BJ (cell line): Measurements from ENCODE around the gene SH2D7. TPM values are rescaled to one million over a fixed set of nuclear protein-coding genes. Genes with fewer than 3 reads are reported as not detected.

Experiments
- CTCF ChIA-PET: fragments of 350-600 bp; formaldehyde crosslinking; extraction: SDS; loops from one replicate; lab custom pipeline; 2021; ENCODE audit warnings: antibody characterized with exemption, inconsistent platforms; lab: Yijun Ruan, JAX
- POLR2A ChIA-PET: fragments of 300-600 bp; sonication (Branson Sonifier 250); formaldehyde crosslinking; extraction: SDS; loops from one replicate; lab custom pipeline; 2021; ENCODE audit warnings: antibody characterized with exemption; lab: Charles Lee
- DNase-seq: peaks from one replicate; pipeline ENCODE4 v3.0.0-alpha.2; 2011; ENCODE audit warnings: low read depth
- H3K27me3 ChIP-seq: 2 replicates; pipeline ENCODE4 v1.6.0; 2011; ENCODE audit warnings: low read length; ENCODE audit not compliant: control insufficient read depth, insufficient read depth
- H3K36me3 ChIP-seq: 2 replicates; pipeline ENCODE4 v1.5.1; 2011; ENCODE audit warnings: low read length; ENCODE audit not compliant: control insufficient read depth, insufficient read depth
- H3K4me3 ChIP-seq: 2 replicates; pipeline ENCODE4 v1.5.1; 2011; ENCODE audit warnings: low read depth, mild to moderate bottlenecking, control low read depth, low read length
- CTCF ChIP-seq: IDR thresholded peaks from 2 replicates; pipeline ENCODE4 v1.5.1; 2011; ENCODE audit warnings: low read depth, mild to moderate bottlenecking, control low read depth, inconsistent platforms, low read length, moderate library complexity; ENCODE audit not compliant: insufficient read depth
- polyA plus RNA-seq: library from polyadenylated mRNA; depleted of rRNA; stranded (reverse); fragments of >200 nt; gene quantifications from 2 replicates; pipeline ENCODE4 v1.2.3, GENCODE V29; 2011

The SH2D7 gene
- polyA plus RNA-seq, 1 experiment: not detected

- no peaks in the 10 kb centered on the region for H3K36me3 ChIP-seq
- no peaks in the 10 kb centered on the region for H3K27me3 ChIP-seq
- ChIA-PET CTCF (interaction anchor here (0.6 to 14.4 kb wide), 23 partner anchors 11 to 1282 kb away, joined by 3 to 282 read pairs (median 4); partner anchors contain the start of genes ACSBG1 and CIB2), POLR2A (no interaction called here)
- no peak overlapping the region for H3K4me3 ChIP-seq
- no peak for DNase-seq
- no peak for TF ChIP-seq CTCF
Observed at GRCh38 chr15:78112551-78112950, 20.2 kb downstream of the SH2D7 start.

GRCh38 chr15:78120523-78120922 lies 28.2 kb downstream of the SH2D7 start:
- Histone ChIP-seq H3K36me3 (no peaks in the 10 kb centered on the region), H3K27me3 (no peaks in the 10 kb centered on the region), H3K4me3 (no peak overlapping the region)
- no peak for DNase-seq
- no peak for TF ChIP-seq CTCF
- CTCF ChIA-PET: interaction anchor here (0.9 to 1.3 kb wide), 6 partner anchors 10 to 161 kb away, joined by 3 to 5 read pairs (median 4); no protein-coding TSS in a partner anchor
- POLR2A ChIA-PET: no interaction called here

- Histone ChIP-seq H3K36me3 (no peaks in the 10 kb centered on the region), H3K27me3 (no peaks in the 10 kb centered on the region), H3K4me3 (no peak overlapping the region)
- no peak for TF ChIP-seq CTCF
- CTCF ChIA-PET: interaction anchor here (1.5 to 2.1 kb wide), 2 partner anchors 116 to 157 kb away, joined by 6 to 8 read pairs; no protein-coding TSS in a partner anchor
- POLR2A ChIA-PET: no interaction called here
- no peak for DNase-seq
Observed at GRCh38 chr15:78125267-78125666, 32.9 kb downstream of the SH2D7 start.

- ChIA-PET CTCF (interaction anchor here (0.9 to 2.3 kb wide), 5 partner anchors 10 to 162 kb away, joined by 3 to 13 read pairs (median 4); no protein-coding TSS in a partner anchor), POLR2A (no interaction called here)
- H3K36me3 ChIP-seq: no peaks in the 10 kb centered on the region
- H3K4me3 ChIP-seq: no peak overlapping the region
- TF ChIP-seq CTCF: no peak
- no peaks in the 10 kb centered on the region for H3K27me3 ChIP-seq
- DNase-seq: no peak
Observed at GRCh38 chr15:78127882-78128281, 35.5 kb downstream of the SH2D7 start.

GRCh38 chr15:78129077-78129750 lies 36.9 kb downstream of the SH2D7 start:
- Histone ChIP-seq H3K36me3 (no peaks in the 10 kb centered on the region), H3K4me3 (no peak overlapping the region), H3K27me3 (no peaks in the 10 kb centered on the region)
- POLR2A ChIA-PET: interaction anchor here (0.6 kb wide), 1 partner anchor 87 kb away, joined by 3 read pairs; no protein-coding TSS in a partner anchor
- DNase-seq: no peak
- CTCF ChIA-PET: interaction anchor here (0.6 to 4.1 kb wide), 3 partner anchors 16 to 112 kb away, joined by 6 to 31 read pairs (median 11); no protein-coding TSS in a partner anchor
- TF ChIP-seq CTCF: no peak
